ENCODE results near the gene GART.
"Not testable (repeated sequence)": the region's sequence is repeated elsewhere in the genome, so short reads cannot be mapped to it uniquely, and the experiment has no call there.

The GART gene

DNA sequence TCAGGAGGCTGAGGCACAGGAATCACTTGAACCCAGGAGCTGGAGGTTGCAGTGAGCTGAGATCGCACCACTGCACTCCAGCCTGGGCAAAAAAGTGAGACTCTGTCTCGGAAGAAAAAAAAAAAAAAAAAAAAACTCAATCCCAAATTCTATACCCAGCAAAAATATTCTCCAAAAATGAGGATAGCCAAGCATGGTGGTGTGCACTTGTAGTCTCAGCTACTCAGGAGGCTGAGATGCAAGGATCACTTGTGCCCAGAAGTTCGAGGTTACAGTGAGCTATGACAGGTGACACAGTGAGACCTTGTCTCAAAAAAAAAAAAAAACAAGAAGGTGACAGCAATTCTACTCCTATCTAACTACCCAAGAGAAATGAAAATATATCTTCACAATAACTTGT is 68.6 kb downstream of the GART start:
- DNase-seq (ENCODE audit: low read depth in 2 of 2, low spot score in 1 of 2): no peak

DNA sequence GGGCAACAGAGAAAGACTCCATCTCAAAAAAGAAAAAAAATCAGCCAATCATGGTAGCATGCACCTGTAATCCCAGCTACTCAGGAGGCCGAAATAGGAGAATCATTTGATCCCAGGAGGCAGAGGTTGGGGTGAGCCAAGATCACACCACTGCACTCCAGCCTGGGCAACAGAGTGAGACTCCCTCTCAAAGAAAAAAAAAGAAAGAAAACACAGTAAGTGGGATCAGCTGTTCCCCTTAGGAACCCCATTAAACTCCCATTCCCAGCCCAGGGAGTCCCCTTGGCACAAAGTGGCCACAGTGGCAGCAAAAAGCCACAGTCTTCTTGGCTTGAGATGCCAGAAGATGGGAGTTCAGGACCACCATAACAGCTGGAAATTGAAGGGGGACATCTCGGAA is 71.2 kb downstream of the GART start:
- DNase-seq (ENCODE audit: low read depth in 2 of 2, low spot score in 1 of 2): no peak

DNA sequence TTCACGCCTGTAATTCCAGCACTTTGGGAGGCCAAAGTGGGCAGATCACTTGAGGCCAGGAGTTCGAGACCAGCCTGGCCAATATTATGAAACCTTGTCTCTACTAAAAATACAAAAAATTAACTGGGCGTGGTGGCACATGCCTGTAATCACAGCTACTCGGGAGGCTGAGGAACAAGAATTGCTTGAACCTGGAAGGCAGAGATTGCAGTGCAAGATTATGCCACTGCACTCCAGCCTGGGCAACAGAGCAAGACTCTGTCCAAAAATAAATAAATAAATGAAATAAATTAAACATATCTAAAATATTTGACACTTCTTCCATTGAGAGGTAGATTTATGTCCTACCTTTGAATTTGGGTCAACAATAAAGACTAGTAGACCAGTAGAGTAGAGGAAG is 72.7 kb downstream of the GART start:
- DNase-seq (ENCODE audit: low read depth in 2 of 2, low spot score in 1 of 2): not testable (repeated sequence)

DNA sequence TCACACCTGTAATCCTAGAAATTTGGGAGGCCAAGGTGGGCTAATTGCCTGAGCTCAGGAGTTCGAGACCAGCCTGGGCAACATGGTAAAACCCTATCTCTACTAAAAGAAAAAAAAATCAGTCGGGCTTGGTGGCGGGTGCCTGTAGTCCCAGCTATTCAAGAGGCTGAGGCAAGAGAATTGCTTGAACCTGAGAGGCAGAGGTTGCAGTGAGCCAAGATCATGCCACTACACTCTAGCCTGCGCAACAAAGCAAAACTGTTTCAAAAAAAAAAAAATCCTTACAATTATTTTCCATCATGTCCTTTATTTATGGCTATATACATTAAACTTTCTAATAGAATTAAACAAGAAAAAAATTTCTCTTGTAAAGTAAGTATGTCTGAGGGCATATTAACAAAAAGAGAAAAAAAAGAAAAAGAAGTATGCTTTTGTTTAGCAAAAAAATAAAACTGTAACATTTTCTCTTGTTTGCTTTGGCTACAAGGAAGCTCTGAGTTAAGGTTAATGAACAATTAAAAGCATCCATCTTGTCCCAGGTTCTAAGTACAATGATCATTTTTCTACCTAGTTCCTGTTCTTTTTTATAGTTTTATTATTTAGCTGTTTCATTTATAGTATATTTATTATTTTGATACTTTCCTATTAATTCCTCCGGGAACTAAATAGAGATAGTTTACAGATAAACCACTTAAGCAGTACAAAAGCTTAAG is 80.2 kb downstream of the GART start:
- no peak for DNase-seq (ENCODE audit: low read depth in 2 of 2, low spot score in 1 of 2)

DNA sequence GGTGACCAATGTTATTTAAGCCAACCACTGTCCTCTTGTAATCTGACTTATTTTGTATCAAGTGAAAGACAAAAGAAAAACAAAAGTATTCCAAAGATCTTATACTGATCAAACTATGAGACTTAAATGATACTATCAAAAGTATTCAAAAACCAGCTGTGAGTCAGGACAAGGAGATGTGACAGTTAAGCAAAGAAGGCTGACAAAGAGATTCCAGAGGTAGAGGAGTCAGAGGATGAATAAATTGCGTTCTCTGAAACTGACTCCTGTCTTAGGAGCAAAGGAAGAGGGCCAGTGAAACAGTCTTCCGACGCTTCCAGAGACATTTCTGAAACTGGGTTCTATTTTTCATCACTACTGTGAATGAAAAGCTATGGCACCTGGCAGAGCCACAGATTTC is 83.1 kb downstream of the GART start:
- DNase-seq (ENCODE audit: low read depth in 2 of 2, low spot score in 1 of 2): no peak

DNA sequence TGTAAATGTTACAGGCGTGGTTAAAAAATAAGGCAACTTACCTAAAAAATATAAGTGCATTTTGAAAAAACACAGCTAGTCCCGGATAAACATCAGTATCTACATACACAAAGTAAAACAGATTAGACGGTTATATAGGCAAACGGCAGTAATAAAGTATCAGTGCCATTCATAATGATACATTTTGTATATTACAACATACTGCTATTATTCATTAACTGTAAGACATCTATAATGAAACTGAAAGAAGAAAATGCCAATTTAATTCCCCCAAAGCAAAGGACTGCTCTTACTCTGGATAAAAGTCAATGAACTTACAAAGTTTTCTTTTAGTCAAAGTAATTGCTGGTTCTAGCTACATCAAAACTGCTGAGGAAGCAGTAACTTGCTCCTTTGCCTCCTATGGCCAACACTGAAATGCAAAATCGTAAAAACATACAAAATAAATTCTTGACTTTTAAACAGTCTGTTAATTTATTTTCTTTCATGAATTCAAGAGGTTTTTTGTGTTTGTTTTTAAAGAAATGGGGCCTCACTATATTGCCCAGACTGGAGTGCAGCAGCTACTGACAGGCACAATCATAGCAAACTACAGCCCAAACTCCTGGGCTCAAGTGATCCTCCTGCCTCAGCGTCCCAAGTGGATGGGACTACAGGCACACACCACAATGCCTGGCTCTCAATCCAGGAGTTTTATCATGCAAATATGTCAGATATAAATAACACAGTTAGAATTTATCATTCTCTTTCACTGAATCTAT is 86.1 kb downstream of the GART start:
- DNase-seq (ENCODE audit: low read depth in 2 of 2, low spot score in 1 of 2): no peak

Data from stimulated activated CD8-positive, alpha-beta memory T cell treated with anti-CD3 and anti-CD28 coated beads, Interleukin-4, amount 100 ng/mL, for 1 hour (primary cell).